GM12878 (cell line): ENCODE data around the gene CSF3R. TPM values are rescaled to one million over a fixed set of nuclear protein-coding genes. Genes with fewer than 3 reads are reported as not detected.

Experiments used
- ATAC-seq: fragments of 200-7000 bp; cut with Tn5 transposase; 3 replicates; pipeline ENCODE4 v1.9.1; 2020; ENCODE audit warnings: mild to moderate bottlenecking, moderate library complexity
- BruUV-seq: library from RNA; stranded (reverse); fragments of 400-500 nt; replicated peaks from 2 replicates; lab custom pipeline; 2021; lab: Mats Ljungman, UMichigan
- CTCF ChIA-PET: fragments of 300-600 bp; sonication (Branson Sonifier 250); formaldehyde crosslinking; extraction: SDS; loops from one replicate; lab custom pipeline; 2021; ENCODE audit warnings: inconsistent platforms; lab: Yijun Ruan, JAX
- POLR2A ChIA-PET: fragments of 350-600 bp; formaldehyde crosslinking; extraction: SDS; loops from one replicate; lab custom pipeline; 2021; ENCODE audit warnings: inconsistent platforms; lab: Charles Lee
- RAD21 ChIA-PET: fragments of 300-600 bp; sonication (Branson Sonifier 250); formaldehyde crosslinking; loops from one replicate; lab custom pipeline; 2023; ENCODE audit warnings: antibody characterized with exemption; ENCODE audit not compliant: unreplicated experiment; lab: Charles Lee
- SMC1A ChIA-PET: fragments of 300-600 bp; sonication (Branson Sonifier 250); formaldehyde crosslinking; loops from one replicate; lab custom pipeline; 2023; ENCODE audit not compliant: unreplicated experiment, uncharacterized antibody; lab: Charles Lee
- DNase-seq: peaks from one replicate; pipeline ENCODE4 v3.0.0-alpha.2; 2011; ENCODE audit warnings: low read depth, low spot score
- FAIRE-seq: peaks from 3 replicates; lab custom pipeline; 2011; peaks lifted over from hg19 to GRCh38; lab: Jason Lieb, UNC
- H2AFZ ChIP-seq: 2 replicates; pipeline ENCODE4 v1.6.0; 2011; ENCODE audit warnings: low read depth, low read length, control low read depth; ENCODE audit not compliant: control insufficient read depth
- H3K27ac ChIP-seq: 2 replicates; pipeline ENCODE4 v1.5.1; 2011; ENCODE audit warnings: control low read depth; ENCODE audit not compliant: control insufficient read depth, insufficient read depth
- H3K27me3 ChIP-seq, 2 experiments: replicated peaks in 1 of 2; 2 replicates each; pipeline versions ENCODE4 v1.6.0 to v1.6.1; 2011; ENCODE audit warnings: low read length in 1 of 2; ENCODE audit not compliant: control insufficient read depth in 2 of 2, insufficient read depth in 2 of 2
- H3K36me3 ChIP-seq, 2 experiments: 2 replicates each; pipeline ENCODE4 v1.5.1; 2011; ENCODE audit warnings: low read length in 1 of 2; ENCODE audit not compliant: control insufficient read depth in 2 of 2, insufficient read depth in 2 of 2
- H3K4me1 ChIP-seq: 2 replicates; pipeline ENCODE4 v1.6.1; 2011; ENCODE audit warnings: mild to moderate bottlenecking, low read length, moderate library complexity, mixed read lengths; ENCODE audit not compliant: control insufficient read depth, insufficient read depth
- H3K4me2 ChIP-seq: 2 replicates; pipeline ENCODE4 v1.6.0; 2011; ENCODE audit warnings: control low read depth; ENCODE audit not compliant: control insufficient read depth, insufficient read depth
- H3K4me3 ChIP-seq: fragments of 200-600 bp; sonication (generic); 2 replicates; pipeline ENCODE4 v1.5.1; 2016
- H3K79me2 ChIP-seq: 2 replicates; pipeline ENCODE4 v1.6.0; 2011; ENCODE audit warnings: low read length; ENCODE audit not compliant: control insufficient read depth, insufficient read depth
- H3K9ac ChIP-seq: 2 replicates; pipeline ENCODE4 v1.8.0; 2011; ENCODE audit warnings: low read length, control low read depth, mixed read lengths; ENCODE audit not compliant: control insufficient read depth, insufficient read depth
- H3K9me3 ChIP-seq: replicated peaks from 3 replicates; pipeline ENCODE4 v1.5.1; 2011; ENCODE audit warnings: mild to moderate bottlenecking, low read length; ENCODE audit not compliant: control insufficient read depth, insufficient read depth
- H4K20me1 ChIP-seq: 2 replicates; pipeline ENCODE4 v1.6.0; 2011; ENCODE audit not compliant: control insufficient read depth, insufficient read depth
- SRF ChIP-seq, 2 experiments: IDR thresholded peaks; 2 replicates each; pipeline ENCODE4 v1.6.1; 2011; ENCODE audit warnings: low read depth in 2 of 2, low read length in 2 of 2, mild to moderate bottlenecking in 1 of 2, moderate library complexity in 1 of 2
- TCF7 ChIP-seq: IDR thresholded peaks from 2 replicates; pipeline ENCODE4 v1.6.1; 2014; ENCODE audit warnings: antibody characterized with exemption, borderline replicate concordance
- WGBS: methylation state at CpG from one replicate; pipeline ENCODE4 v1.1.6; 2016; ENCODE audit warnings: low lambda C conversion rate; ENCODE audit not compliant: insufficient replicate concordance, insufficient coverage; ENCODE audit errors: missing lambda C conversion rate; 5-methylcytosine and 5-hydroxymethylcytosine counted together
- in situ Hi-C: fragments of 300-500 bp; cut with MboI; formaldehyde crosslinking; loops from 9 replicates; pipeline ENCODE4 v1.14.3; 2018; ENCODE audit warnings: mixed read lengths
- intact Hi-C: fragments of 100-400 bp; cut with micrococcal nuclease; formaldehyde crosslinking; loops from one replicate; pipeline ENCODE4 v1.14.2; 2022; ENCODE audit not compliant: unreplicated experiment
- polyA plus RNA-seq, 11 experiments: library from polyadenylated mRNA; depleted of rRNA in 4 of 11; unstranded in 6 of 11; stranded (reverse) in 5 of 11; fragments of >200 nt; fragmentation: Nextera tagmentation in 4 of 11; fragmentation: Illumina TruSeq in 1 of 11; extraction: Ambion mirVana in 4 of 11; extraction: Trizol in 1 of 11; gene quantifications; 1 replicate in 1 of 11; 2 replicates in 10 of 11; pipeline versions ENCODE4 v1.2.1 to v1.2.3, GENCODE V29; 2011 to 2016; ENCODE audit warnings: inconsistent platforms in 2 of 11, missing spikeins in 2 of 11, low read depth in 1 of 11
- total RNA-seq, 4 experiments: library from RNA; depleted of rRNA in 3 of 4; stranded (reverse); fragments of >200 nt in 3 of 4; fragmentation: Illumina TruSeq in 1 of 4; extraction: Trizol in 1 of 4; gene quantifications; 2 replicates each; pipeline versions ENCODE4 v1.2.1 to v1.2.3, GENCODE V29; 2013 to 2021
- TF ChIP-seq, protein P1 (sequence below): fragments of 450-650 bp; IDR thresholded peaks from 2 replicates; pipeline ENCODE4 v1.6.1; 2014; ENCODE audit warnings: mild to moderate bottlenecking
- TF ChIP-seq, protein P2 (sequence below): IDR thresholded peaks from 2 replicates; pipeline ENCODE4 v1.6.1; 2011; ENCODE audit warnings: mild to moderate bottlenecking, low read depth, low read length, moderate library complexity; ENCODE audit not compliant: insufficient replicate concordance

The CSF3R gene
- total and polyA plus RNA-seq, 10 of the 15 experiments (the other 5 are each of a cell fraction or from before 2014, with no cell fraction given), result 0.13 TPM; not detected in 9

DNA sequence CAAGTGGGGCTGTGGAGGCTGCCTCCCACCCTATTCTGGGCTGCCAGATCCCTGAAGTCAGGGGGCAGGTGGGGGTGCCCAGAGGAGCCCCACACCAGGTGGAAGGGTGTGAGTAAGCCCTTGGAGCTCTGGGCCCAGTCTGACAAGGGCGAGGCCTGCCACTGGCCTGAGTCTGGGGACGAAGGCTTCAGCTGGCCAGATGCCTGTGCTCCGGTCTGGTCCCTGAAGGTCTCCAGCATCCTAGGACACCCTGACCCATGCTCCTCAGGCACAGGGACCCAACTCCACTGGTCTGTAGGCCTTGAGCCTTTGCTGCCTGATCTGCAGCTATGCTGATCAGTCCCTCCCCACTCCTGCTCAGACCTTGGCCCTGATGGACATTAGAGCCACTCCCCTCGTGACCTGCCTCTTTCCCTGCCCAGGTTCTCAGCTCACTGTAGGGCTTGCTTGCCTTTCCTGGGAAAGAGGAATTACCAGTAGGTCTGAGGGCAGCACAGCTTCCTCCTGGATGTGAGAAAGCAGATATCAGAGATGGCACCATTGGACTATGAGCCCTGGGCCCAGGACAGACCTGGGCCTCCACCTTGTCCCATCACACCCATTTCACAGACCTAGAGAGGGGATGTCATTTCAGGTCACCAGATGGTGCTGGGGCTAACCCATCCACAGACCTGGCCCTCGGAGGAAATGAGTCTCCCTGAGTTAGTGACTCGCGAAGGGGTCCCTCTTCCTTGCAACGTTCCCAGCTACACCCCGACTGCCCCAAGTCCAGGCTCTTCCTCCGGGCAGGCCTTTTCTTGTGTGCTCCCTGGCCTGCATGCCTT lies 32.8 kb upstream of the CSF3R start:
- Histone ChIP-seq H3K79me2 (no peaks in the 10 kb centered on the region), H3K4me1 (no peaks in the 10 kb centered on the region), H2AFZ (no peak overlapping the region), H3K27ac (no peak overlapping the region), H3K9me3 (no peaks in the 10 kb centered on the region), H3K4me3 (no peak overlapping the region), H3K27me3 (peaks cover 0 to 4% of the 10 kb centered on the region in 2 experiments; a peak in 3 of 4 replicates), H3K4me2 (no peak overlapping the region), H3K36me3 (no peaks in the 10 kb centered on the region), H4K20me1 (no peaks in the 10 kb centered on the region), H3K9ac (no peak overlapping the region)
- in situ Hi-C loops (no loop called here), intact Hi-C loops (no loop called here)
- 9% methylated on average over 10 of the region's 10 CpGs for WGBS
- SMC1A ChIA-PET, result interaction anchor here (1.1 to 1.3 kb wide), 3 partner anchors 9 to 69 kb away, joined by 3 to 4 read pairs (median 3); no protein-coding TSS in a partner anchor
- ATAC-seq (no peak), DNase-seq (no peak), FAIRE-seq (no peak)
- RAD21 ChIA-PET, result interaction anchor here (0.8 to 1.4 kb wide), 4 partner anchors 9 to 809 kb away, joined by 3 read pairs; no protein-coding TSS in a partner anchor
- POLR2A ChIA-PET, result no interaction called here
- CTCF ChIA-PET, result interaction anchor here (0.7 to 3.2 kb wide), 19 partner anchors 9 to 1088 kb away, joined by 3 to 19 read pairs (median 5); partner anchors contain the start of gene MRPS15
- TF ChIP-seq, protein P1, sequence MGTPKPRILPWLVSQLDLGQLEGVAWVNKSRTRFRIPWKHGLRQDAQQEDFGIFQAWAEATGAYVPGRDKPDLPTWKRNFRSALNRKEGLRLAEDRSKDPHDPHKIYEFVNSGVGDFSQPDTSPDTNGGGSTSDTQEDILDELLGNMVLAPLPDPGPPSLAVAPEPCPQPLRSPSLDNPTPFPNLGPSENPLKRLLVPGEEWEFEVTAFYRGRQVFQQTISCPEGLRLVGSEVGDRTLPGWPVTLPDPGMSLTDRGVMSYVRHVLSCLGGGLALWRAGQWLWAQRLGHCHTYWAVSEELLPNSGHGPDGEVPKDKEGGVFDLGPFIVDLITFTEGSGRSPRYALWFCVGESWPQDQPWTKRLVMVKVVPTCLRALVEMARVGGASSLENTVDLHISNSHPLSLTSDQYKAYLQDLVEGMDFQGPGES, result no peak
- TF ChIP-seq TCF7 (no peak), SRF (IDR thresholded peaks at IDR 0.05; ENCODE audit: low read depth in 2 of 2, low read length in 2 of 2) (no peak)
- TF ChIP-seq, protein P2, sequence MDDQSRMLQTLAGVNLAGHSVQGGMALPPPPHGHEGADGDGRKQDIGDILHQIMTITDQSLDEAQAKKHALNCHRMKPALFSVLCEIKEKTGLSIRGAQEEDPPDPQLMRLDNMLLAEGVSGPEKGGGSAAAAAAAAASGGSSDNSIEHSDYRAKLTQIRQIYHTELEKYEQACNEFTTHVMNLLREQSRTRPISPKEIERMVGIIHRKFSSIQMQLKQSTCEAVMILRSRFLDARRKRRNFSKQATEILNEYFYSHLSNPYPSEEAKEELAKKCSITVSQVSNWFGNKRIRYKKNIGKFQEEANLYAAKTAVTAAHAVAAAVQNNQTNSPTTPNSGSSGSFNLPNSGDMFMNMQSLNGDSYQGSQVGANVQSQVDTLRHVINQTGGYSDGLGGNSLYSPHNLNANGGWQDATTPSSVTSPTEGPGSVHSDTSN, result no peak
- BruUV-seq, result no TSS peak
